ENCODE data around the gene NPM1. TPM values are rescaled to one million over a fixed set of nuclear protein-coding genes. Genes with fewer than 3 reads are reported as not detected.

The NPM1 gene
- polyA plus RNA-seq, 4 donors: 1,626 to 1,927 (median 1,734) TPM

DNA sequence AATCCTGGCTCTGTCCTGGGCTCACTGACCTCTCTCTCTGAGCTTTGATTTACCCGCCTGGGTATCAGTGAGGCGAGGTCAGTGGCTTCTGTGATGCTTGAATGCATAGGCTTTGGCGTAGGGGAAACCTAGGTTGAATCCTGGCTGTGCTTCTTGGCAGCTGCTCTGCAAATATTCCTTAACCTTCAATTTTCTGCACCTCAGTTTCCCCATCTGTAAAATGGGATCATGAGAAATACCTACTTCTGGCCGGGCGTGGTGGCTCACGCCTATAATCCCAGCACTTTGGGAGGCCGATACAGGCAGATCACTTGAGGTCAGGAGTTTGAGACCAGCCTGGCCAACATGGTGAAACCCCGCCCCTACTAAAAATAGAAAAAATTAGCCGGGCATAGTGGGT lies 39.0 kb downstream of the NPM1 start:
- no peak for DNase-seq (ENCODE audit: low read depth in 4 of 4, low spot score in 2 of 4)

DNA sequence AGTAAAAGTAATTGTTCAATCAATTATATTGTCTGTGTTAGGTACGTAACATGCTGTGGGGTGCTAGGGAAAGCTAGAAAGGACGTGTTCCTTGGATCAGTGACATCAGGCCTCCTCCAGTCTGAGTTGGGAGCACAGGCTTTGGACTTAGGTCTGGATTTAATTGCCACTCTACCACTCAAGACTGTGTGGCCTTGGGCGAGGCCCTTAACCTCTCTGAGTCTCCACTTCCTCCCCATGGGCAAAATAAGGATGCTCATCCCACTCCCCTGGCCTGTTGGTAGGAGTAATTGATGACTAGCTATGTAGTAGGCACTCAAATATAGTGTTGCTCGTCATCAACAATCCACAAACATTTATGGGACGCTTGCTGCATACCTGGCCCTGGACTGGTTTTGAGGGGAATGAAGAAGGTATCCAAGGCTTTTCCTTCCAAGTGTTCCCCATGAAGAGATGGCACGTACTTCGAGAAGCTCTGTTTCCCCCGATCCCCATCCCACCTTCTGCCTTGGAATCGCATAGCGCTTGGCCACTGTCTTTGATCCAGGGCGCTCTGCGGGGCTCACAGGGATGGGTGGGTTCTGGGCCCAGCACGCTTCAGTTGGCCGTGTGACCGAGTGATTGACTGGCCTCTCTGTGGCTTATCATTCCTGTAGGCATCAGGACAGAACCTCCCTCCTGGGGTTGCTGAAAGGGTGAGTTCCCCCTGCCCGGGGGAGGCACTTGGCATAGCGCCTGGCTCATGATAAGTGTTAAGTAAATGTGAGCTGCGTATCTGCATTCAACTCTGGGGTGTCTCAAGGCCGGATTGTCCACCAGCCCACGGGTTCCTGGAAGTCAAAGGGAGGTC lies 39.9 kb downstream of the NPM1 start:
- DNase-seq (ENCODE audit: low read depth in 4 of 4, low spot score in 2 of 4): no peak

GRCh38 chr5:171428168-171428696 lies 40.6 kb downstream of the NPM1 start:
- no peak for DNase-seq (ENCODE audit: low read depth in 4 of 4, low spot score in 2 of 4)

GRCh38 chr5:171428809-171429542 lies 41.3 kb downstream of the NPM1 start:
- DNase-seq (ENCODE audit: low read depth in 4 of 4, low spot score in 2 of 4): no peak

GRCh38 chr5:171429543-171429910 lies 41.9 kb downstream of the NPM1 start:
- no peak for DNase-seq (ENCODE audit: low read depth in 4 of 4, low spot score in 2 of 4)

DNA sequence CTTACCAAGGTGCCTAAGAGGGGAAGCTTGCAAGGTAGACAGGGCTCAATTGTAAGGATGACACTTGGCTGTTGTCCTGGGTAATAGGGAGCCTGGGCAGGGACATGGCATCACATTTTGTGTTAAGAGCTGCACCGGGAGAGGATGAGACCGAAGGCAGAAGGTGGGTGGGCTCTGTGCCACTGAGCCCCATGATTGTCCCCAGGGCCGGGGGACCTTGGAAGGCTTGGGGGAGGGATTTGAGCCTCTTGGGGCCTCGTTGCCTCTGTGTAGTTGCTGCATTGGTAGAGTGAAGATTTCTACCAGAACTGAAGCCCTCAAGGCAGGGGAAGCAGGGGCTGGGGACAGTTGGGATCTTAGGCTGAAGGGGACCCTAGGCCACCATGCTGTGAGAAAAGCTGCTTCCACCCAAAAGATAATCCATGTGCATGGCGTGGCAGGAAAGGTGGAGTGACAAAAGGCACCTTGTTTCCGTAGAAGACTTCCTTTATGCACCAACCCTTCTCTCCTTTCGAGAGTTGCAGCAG lies 43.7 kb downstream of the NPM1 start:
- DNase-seq (ENCODE audit: low read depth in 4 of 4, low spot score in 2 of 4): no peak

DNA sequence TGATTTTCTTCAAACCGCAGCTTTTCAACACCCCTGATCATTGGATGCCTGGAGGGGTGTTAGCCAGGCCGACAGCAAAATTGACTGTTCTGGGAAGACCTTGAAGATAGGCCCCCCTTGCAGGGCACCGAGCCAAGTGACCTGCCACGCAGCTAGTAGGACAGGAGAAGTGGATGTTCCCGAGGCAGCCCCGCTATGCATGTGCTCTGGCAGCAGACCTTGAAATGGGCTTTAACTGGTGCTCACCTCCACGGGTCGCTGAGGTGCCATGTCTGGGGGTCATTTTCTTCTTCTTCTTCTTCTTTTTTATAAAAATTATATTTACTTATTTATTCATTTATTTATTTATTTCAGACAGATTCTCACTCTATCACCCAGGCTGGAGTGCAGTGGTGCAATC lies 44.4 kb downstream of the NPM1 start:
- DNase-seq (ENCODE audit: low read depth in 4 of 4, low spot score in 2 of 4): no peak

GRCh38 chr5:171432583-171433351 lies 45.1 kb downstream of the NPM1 start:
- DNase-seq (ENCODE audit: low read depth in 4 of 4, low spot score in 2 of 4): no peak

DNA sequence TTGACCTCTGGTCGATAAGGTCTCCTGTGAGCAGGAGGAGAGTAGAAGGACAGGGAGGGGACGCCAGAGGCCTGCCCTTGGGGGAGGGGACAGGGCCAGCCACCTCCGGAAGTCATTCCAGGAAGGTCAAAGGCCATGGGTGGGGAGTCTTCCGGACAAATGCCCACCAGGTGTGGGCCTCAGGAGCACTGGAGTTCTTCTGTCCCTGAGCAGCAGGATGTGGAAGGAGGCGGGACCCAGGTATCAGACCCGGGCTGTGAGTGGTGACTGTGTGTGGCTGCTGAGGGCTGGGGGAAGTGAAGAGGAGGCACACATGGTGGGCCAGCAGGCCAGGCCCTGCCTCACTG lies 45.7 kb downstream of the NPM1 start:
- no peak for DNase-seq (ENCODE audit: low read depth in 4 of 4, low spot score in 2 of 4)

DNA sequence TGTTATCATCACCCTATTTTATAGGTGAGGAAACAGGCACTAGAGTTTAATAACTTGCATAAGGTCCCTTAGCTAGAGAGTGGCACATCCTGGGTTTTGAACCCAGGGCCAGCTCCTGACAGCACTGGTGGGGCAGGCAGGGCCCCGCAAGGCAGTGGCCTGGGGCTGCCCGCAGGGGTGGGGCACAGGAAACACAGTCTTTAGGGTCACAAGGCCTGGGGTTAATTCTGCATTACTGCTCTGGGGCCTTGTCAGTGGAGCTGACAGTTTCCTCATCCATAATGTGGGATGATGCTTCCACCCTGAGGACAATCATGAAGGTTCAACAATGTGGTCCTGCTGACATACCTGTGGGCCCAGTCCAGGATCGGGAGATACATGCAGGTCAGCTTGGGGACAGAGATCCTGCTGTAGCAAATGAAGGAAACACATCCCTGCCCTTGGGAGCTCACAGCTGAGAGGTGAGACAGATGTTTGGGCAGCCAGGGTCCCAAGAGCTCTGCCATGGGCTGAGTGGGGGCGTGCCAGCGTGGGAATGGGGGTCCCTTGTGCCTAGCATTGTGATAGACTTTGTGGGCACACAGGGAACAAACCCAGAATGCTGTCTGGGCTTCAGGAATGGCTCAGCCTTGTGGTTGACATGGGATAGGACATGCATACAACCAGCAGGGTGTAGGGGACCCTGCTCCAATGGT lies 46.5 kb downstream of the NPM1 start:
- no peak for DNase-seq (ENCODE audit: low read depth in 4 of 4, low spot score in 2 of 4)

GRCh38 chr5:171434874-171435273 lies 47.2 kb downstream of the NPM1 start:
- no peak for DNase-seq (ENCODE audit: low read depth in 4 of 4, low spot score in 2 of 4)

DNA sequence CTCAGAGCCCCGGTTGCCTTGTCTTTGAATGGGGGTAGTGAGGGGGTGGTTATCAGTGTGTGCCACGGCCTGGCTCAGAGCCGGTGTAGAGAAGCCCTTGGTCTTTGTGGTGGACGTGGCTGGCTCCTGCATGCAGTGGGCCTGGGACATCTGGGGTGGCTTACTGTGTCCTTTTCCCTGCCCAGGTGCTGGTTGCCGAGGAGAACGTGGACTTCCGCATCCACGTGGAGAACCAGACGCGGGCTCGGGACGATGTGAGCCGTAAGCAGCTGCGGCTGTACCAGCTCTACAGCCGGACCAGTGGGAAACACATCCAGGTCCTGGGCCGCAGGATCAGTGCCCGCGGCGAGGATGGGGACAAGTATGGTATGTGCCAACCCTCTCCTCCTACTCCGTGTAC lies 48.3 kb downstream of the NPM1 start:
- no peak for DNase-seq (ENCODE audit: low read depth in 4 of 4, low spot score in 2 of 4)

DNA sequence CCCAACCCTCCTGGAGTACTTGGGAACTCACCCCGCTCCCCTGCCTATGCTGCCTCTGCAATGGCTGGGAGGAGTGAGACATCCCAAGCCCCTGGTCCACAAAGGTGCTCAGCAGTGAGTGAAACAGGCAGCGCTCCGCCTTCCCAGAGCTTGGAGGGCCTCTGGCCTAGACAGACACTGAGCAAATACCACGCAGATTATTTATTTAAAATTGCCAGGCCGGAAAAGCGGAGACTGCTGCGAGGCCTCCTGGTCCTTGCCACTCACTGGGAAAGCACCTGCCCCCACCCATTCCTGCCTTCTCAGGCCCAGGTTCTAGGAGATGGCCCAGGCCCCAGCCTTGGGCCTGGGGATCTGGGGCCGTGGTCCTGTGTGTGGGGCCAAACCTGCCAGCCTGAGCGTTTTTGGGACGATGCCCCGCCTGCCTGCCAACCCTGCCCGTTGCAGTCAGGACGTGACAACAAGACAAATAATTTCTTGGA lies 49.2 kb downstream of the NPM1 start:
- no peak for DNase-seq (ENCODE audit: low read depth in 4 of 4, low spot score in 2 of 4)

DNA sequence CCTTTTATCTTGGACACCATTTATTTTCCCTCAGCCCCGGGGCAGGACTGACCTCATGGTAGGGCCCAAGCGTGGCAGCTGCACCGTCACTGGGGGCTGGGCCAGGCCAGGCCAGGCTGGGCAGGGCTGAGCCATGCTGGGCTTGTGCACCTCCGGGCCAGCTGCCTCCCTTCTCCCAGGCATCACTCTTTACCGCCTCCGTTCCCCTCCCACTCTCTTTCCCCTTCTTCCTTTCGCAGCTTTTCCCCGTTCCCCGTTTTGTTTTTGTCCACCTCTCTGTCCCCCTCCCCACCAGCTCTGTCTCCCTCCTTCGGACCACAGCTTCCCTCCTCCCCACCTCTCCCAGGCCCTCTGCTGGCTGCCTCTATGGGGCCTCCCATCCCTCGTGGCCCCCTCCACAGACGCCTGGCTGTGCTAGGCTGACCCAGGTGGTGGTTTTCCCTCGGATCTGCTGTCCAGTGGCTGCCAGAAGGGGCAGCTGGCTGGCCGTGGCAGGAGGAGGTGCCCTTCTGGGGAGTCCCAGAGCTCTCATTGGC lies 49.7 kb downstream of the NPM1 start:
- no peak for DNase-seq (ENCODE audit: low read depth in 4 of 4, low spot score in 2 of 4)

DNA sequence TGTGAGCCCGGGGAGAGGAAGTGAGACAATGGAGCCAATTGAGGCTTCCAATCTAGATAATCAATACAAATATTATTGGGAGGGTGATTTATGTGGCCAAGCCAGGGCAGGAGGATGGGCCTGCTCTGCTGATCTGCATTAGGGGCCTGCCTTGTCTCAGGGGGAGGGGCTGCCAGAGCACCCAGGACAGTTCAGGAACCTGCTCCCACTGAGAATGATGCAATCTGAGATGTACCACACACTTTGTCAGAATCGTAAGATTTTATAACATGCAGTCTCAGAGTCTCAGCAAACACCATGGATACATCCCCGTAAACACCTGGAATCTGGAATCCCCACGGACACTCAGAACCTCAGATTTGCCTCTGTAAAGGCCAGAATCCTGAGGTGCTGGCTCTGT lies 51.1 kb downstream of the NPM1 start:
- no peak for DNase-seq (ENCODE audit: low read depth in 4 of 4, low spot score in 2 of 4)

- no peak for DNase-seq (ENCODE audit: low read depth in 4 of 4, low spot score in 2 of 4)
These were observed 53.7 kb downstream of the NPM1 start for GRCh38 chr5:171441246-171441791.

GRCh38 chr5:171442287-171443042 lies 54.8 kb downstream of the NPM1 start:
- DNase-seq (ENCODE audit: low read depth in 4 of 4, low spot score in 2 of 4): no peak

DNA sequence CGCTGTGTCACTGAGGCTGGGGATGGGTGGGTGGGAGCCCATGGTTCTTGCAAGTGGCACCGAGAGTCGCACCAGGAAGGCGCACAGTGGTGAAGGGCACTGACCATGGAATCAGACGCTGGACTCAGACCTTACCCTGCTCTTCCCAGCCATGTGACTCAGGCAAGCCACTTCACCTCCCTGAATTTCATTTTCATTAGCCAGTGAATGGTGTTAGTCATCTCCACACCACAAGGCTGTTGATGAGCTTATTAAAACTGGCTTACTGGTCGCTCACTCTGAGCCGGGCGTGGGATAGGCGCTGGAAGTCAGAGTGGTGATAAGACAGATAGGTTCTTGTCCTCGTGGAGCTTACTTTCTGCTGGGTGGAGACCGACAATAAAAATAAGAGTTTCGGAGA lies 56.9 kb downstream of the NPM1 start:
- DNase-seq (ENCODE audit: low read depth in 4 of 4, low spot score in 2 of 4): no peak

All from left renal cortex interstitium (tissue), 4 donors.